GM19035 (cell line): Measurements from ENCODE around the gene DIS3L2.
"Not testable (repeated sequence)": the region's sequence is repeated elsewhere in the genome, so short reads cannot be mapped to it uniquely, and the experiment has no call there.

Experiments
- ATAC-seq: cut with Tn5 transposase; IDR thresholded peaks from one replicate; pipeline ENCODE4 v1.9.1; 2021; ENCODE audit not compliant: unreplicated experiment

The DIS3L2 gene

GRCh38 chr2:231928481-231928880 lies 33.0 kb upstream of the DIS3L2 start:
- ATAC-seq: no peak

- no peak for ATAC-seq
These were observed 32.4 kb upstream of the DIS3L2 start for GRCh38 chr2:231928901-231929725.

DNA sequence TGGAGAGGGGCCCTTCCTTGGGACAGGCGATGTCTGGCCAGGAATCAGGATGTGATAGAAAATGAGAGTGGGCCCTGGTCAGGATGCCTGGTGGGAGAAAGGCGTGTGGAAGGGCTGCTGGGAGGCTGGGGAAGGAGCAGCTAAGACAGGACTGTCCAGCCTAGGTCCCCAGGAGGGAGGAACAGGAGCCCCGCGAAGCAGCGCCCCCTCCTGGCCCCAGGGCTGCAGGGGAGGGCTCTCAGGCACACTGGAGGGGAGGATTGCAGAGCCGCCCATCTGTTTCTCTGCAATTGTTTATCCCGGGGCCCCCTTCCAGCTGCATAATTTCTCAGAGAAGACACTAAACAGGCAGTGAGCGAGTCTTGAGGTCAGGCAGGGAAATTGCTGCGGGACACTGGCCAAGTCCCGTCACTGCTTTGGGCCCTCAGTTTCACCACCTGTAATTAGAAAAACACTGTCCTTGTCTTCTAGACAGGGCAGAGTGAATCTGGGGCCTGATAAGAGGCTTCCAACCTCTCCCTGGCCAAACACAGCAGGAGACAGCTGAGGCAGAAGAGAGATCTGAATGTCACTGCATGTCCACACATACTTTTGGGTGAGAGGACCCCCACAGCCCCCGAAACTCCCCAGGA lies 31.4 kb upstream of the DIS3L2 start:
- no peak for ATAC-seq

DNA sequence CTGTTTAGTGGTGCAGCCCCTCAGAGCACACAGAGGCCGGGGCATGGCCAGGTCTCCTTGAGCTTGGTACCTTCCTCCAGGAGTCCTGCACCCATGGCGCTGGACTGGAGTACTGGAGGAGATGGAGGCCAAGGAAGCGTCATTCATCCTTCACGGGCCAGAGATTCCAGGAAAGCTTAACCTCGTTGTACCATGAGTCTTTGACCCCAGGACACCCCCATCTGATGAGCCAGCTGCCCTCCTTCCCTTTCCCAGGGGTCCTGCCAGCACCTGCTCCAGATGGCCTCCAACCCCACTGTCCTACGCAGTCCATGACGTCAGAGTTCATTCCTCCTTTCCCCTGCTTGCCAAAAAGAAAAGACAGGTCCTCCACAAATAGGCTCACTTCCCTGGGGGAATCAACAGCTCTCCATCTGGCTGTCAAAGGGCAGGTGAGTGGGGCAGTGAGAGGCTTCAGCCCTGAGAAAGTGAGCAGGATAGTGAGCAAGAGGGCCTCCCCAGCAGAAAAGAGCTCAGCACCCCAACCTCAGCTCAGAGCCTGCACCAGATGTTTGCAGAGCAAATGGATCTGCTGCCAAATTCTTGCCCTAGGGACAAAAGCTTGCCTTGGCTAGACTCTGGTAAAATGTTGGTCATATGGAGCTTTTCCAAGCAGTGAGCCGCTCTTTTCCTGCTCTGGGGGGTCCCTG lies 30.8 kb upstream of the DIS3L2 start:
- ATAC-seq: no peak

DNA sequence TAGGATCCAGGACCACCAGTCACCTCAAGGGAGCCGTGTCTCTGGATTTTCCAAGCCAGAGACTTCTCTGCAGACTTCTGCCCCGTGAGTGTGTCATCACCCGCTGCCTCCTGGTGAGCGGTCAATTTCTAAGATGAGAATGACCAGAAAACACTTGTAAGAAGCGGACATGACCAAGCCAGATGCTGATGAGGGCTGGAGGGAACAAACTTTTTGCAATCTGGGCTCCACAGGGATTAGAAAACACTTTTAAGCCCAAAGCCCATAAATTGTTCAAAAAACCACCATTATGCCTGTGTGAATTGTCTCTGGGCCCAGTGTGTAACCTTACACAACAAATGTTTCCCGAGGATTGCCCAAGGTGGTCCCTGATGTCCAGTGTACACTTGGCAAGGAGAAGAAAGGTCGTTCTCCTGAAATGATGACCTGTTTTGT lies 30.0 kb upstream of the DIS3L2 start:
- no peak for ATAC-seq

GRCh38 chr2:231932711-231932970 lies 28.9 kb upstream of the DIS3L2 start:
- no peak for ATAC-seq

DNA sequence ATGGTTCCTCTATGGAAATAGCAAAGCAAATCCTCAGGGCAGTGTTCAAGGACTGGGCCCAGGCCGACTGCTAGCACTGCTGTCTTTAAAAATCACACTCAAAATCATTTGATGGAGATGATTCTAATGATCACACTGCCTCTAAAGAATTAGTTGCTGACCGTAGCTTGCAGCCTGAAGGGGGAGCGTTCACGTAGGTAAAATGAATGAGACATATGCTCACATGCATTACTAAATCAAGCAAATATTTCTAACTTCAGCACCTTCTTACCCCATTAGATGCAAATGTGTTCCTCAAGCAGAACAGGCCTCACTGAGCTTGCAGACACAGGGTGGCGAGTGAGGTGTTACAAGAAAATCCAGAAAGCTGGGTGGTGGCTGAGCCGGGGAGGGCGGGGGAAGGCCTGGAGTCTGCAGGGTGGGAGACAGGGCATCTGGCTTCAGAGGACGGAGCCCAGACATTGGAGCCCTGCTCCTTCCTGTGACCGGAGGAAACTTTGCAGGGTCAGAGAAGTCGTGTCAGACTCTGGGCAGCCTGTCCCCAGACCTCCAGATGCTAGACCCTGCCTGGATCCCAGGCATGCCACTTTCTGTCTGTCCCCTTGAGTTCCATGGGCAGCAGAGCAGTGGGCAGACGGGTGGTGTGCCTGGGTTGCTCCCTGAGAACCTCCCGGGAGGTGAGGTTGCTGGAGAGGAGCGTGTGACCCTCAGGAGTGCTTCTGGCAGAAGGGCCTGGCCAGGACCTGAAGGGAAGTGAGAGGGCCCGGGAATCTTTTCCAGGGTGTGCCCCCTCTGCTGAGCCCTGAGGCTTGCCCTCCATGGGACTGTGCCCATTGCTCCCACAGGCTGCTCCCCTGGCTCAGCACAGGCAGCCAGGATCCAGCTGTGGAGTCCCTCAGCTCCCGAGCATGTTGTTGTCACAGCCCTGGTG lies 28.3 kb upstream of the DIS3L2 start:
- ATAC-seq: no peak

GRCh38 chr2:231933916-231934401 lies 27.6 kb upstream of the DIS3L2 start:
- no peak for ATAC-seq

DNA sequence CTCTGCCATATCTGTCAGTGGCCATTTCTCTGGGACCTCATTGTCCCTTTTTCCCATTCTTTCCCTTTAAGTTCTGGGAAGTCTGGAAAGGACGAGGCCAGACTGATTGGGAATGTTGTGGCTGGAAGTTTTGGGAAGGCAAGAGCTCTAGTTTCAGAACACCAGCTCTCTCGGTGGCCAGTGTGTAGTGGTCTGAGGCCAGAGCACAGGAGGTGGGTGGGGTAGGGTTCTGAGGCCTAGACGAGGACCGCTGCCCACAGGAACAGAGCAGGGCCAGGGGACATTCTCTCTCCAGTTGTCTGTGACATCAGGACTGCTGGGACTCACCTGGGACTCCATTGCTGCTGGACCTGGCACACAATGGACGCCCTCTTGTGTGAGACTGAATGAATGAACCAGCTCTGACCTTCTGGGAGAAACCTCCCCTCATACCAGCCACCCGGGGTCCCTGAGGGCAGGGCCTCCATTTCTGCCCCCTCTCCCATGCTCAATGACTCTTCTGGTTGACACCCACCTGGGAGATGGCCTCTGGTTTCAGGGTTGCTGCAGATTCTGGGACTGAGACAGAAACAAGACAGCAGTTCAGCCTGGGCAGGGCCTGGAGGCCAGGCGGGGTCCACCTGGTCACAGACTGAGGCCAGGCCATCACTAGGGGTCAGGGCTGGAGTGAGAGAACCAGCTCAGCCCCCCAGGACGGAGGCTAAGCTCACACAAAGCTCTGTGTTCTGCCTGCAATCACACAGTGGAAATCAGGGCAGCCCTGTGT lies 26.9 kb upstream of the DIS3L2 start:
- no peak for ATAC-seq

- no peak for ATAC-seq
These were observed 26.3 kb upstream of the DIS3L2 start for GRCh38 chr2:231935207-231935524.

GRCh38 chr2:231935815-231936214 lies 25.7 kb upstream of the DIS3L2 start:
- ATAC-seq: no peak

GRCh38 chr2:231936491-231936890 lies 25.0 kb upstream of the DIS3L2 start:
- no peak for ATAC-seq

DNA sequence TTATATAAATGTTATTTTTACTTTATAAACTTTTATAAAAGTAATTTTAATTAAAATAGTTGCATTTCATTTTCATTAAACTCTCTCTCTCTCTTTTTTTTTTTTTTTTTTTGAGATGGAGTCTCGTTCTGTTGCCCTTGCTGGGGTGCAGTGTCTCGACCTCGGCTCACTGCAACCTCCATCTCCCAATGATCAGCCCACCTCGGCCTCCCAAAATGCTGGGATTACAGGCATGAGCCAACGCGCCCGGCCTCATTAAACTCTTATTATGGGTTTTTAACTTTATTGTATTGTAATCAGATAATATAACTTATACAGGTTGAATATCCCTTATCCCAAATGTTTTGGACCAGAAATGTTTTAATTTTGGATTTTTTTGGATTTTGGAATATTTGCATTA lies 24.5 kb upstream of the DIS3L2 start:
- no peak for ATAC-seq

- ATAC-seq: no peak
These were observed 22.5 kb upstream of the DIS3L2 start for GRCh38 chr2:231939022-231939421.

GRCh38 chr2:231940795-231941194 lies 20.7 kb upstream of the DIS3L2 start:
- no peak for ATAC-seq

GRCh38 chr2:231941673-231942072 lies 19.8 kb upstream of the DIS3L2 start:
- ATAC-seq: no peak

- no peak for ATAC-seq
These were observed 19.3 kb upstream of the DIS3L2 start for GRCh38 chr2:231942180-231942579.

DNA sequence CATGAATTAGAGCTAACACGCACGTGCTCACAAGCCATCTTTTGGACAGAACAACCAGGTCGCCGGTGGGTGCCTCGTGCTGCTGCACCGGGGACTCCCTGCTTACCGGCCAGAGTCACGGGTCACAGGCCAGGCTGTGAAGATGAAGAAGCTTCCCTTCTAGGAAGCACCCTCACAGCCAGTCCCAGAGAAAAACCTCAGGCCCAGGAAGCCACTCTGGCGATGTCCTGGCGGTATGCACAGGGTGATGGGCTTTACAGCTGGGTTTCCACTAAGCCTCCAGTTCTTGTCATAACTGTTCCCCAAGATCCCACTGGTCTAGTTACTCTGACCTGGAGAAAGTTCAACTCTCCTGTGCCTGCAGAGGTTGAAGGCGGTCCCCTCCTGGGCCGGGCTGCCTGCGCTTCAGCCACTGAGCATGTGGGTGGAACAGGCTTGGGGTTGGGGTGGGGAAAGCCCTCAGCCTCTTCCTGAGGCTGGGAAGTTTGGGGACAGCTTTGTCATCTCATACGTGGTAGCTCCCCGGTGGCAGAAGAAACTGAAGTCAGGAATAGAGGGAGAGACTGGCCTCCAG lies 15.2 kb upstream of the DIS3L2 start:
- ATAC-seq: no peak

DNA sequence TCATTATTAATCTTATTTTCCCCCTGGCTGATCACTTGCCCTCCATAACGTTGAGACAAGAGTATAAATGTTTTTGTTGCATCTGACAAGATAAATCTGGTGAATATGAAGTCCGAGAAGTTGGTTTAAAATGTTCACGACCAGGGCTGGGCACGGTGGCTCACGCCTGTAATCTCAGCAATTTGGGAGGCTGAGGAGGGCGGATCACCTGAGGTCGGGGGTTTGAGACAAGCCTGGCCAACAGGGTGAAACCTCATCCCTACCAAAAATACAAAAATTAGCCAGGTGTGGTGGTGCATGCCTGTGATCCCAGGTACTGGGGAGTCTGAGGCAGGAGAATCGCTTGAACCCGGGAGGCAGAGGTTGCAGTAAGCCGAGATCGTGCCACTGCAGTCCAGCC lies 14.4 kb upstream of the DIS3L2 start:
- ATAC-seq: not testable (repeated sequence)

DNA sequence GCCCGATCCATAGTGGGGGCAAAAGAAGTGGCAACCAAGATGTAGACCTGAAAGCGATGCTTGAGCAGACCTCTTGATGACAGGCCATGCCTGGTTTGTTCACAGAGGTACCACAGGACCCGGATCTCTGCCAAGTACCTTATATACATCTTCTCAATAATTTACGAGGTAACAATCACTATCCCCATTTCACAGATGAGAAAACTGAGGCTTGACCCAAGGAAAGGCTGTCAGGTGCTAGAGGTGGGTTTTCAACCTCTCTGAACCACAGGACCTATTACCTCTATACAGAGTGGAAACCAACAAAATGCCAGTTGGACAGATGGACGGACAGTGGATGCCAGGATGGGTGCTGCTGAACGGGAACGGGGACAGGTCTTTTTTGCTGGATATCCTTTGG lies 13.8 kb upstream of the DIS3L2 start:
- ATAC-seq: no peak
